NCI-H446 treated with DMSO at 0.1 percent for 48 hours (cell line): Measurements from ENCODE around the gene CMC4.

ENCODE experiments used
- DNase-seq: peaks from one replicate; lab custom pipeline; 2025; lab: John Stamatoyannopoulos, UW

Gene CMC4, protein sequence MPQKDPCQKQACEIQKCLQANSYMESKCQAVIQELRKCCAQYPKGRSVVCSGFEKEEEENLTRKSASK

DNA sequence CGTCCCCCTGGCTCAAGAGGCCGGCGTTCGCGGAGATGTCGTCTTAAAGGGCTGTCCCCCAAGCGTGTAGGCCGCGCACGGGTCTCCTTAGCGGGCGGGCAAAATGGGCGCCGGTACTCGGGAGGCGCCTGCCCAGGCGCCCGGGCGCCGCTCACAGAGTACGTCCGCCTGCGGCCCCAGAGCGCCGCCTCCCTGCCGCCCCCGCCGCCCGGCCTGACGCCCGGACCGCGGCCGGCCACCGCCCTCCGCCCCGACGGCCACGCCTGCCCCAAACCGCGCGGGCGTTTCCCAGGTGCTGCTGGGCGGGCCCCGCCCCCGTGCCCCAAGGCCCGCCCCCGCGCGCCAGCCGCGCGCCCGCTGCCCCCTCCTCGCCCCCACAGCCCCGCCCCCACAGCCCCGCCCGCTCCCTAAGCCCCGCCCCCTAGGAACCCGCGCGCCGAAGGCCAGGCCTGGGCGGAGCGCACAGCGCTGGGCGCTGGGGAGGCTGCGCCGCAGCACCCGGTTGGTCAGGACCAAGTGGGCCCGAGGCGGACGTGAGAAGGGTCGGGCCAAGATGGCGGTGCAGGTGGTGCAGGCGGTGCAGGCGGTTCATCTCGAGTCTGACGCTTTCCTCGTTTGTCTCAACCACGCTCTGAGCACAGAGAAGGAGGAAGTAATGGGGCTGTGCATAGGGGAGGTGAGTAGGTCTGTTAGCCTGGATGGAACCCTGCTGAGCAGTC is at the start of gene CMC4, which contains the start of the genes BRCC3 and MTCP1:
TSS of gene CMC4 (minus strand) at position 162 of the 719 bp plus-strand sequence. CDS start 7,113 bp downstream, outside the sequence.
TSS of gene BRCC3 (plus strand) at position 534 of the 719 bp plus-strand sequence. CDS start at position 554, 20 bp downstream.
TSS of gene MTCP1 (minus strand) at position 162 of the 719 bp plus-strand sequence. CDS start 5,126 bp downstream, outside the sequence.
- DNase-seq: peak; percentile 81

DNA sequence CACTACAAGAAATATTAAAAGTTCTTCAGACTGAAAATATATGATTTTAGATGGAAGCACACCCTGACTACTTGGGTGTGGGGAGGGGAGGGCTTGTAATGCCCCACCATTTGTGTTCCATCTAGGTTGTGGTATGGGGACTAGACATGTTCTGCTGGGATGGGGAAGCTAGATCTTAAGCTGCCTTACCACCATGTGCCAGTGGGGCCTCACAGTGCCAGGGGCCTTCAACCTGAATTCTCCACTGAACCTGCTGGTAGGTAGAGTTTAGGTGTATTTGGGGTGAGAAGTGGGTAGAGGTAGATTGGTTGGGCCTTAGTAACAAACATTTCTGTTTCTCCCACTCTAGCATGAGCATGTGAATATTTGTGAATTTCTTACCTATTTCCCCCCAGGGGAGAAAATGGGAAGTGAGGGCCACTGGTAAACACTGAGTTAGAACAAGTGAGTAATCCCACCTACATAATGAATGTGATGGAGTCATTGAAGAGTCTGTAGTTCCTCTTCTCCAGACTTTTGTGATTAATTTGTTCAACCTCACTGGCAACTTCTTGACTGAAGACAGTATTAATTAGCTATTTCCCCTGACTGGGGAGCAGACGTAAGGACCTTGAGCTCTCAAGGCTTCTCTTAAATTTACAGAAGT is 44.4 kb upstream of the CMC4 start:
- DNase-seq: no peak

DNA sequence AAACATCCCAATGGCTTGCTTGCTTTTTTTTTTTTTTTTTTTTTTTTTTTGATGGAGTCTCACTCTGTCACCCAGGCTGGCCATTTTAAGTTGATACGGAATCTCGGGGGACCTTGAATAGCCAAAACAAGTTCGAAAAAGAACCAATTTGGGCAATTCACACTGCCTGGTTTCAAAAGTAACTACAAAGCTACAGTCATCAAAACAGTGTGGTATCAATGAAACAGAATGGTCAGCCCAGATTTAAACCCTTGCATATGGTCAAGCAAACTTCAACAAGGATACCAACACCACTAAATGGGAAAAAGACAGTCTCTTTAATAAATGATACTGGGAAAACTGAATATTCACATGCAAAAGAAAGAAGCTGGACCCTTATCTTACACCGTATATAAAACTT is 42.2 kb upstream of the CMC4 start:
- DNase-seq: no peak

DNA sequence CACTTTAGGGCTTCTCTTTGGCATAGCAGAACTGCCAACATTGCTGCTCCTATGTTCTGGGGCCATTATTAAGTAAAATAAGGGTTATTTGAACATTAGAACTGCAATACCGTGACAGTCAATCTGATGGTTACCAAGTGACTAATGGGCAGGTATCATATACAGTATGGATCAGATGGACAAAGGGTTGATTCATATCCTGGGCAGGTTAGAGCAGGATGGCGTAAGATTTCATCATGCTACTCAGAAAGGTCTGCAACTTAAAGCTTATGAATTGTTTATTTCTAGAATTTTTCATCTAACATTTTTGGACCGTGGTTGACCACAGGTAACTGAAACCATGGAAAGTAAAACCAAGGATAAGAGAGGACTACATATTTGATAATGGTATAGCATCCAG is 41.2 kb upstream of the CMC4 start:
- DNase-seq: no peak

DNA sequence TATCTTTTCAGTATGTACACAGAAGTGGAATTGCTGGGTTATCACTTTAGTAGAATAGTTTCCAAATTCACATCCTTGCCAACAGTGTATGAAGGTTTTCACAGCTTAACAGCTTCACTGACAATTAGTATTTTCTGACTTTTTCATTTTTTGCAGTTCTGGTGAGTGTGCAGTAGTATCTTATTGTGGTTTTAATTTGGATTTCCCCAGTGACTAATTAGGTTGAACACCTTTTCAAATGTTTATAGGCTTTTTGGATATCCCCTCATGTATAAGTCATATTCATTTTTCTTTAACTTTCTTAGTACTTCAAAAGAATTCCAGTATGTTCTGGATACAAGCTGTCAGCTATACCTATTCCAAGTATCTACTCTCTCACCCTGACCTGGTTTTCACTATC is 37.5 kb upstream of the CMC4 start:
- no peak for DNase-seq

DNA sequence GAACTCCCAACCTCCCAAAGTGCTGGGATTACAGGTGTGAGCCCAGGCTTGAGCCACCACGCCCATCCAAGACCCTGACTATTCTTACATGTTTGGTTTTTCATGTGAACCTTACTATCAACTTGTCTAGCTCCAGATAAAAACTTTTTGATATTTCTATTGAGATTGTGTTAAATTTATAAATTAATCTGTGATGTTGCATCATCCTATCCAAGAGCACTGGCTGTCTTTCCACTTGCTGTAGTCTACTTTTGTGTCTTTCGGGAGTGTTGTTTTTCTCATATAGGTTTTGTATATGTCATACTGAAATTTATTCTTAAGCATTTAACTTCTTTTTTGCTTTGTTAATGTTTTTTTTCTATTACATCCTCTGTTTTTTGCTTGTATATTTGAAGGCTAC is 35.0 kb upstream of the CMC4 start:
- DNase-seq: no peak

DNA sequence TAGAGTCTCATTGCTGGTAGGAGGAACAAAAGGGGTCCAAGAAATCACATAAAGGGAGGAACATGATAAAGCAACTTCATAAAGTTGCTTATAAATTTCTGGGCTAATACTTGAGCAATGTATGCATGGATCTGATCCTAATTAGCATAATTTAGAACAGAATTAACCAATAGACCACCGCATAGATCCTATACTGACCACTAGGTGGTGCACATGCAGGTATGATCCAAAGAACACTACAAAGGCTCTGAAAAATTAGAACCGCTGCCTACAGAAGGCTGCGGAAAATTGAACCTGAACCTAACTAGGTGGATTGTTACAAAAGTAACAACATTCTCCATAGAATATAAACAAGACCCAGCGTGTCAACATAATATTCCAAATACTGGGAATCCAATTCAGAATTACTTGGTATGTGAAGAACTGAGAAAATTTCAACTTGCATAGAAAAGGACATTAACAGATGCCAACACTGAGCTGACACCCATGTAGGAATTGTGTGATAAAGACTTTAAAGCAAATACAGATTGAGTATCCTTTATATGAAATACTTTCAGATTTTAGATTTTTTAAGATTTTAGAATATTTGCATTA is 23.6 kb upstream of the CMC4 start:
- no peak for DNase-seq

DNA sequence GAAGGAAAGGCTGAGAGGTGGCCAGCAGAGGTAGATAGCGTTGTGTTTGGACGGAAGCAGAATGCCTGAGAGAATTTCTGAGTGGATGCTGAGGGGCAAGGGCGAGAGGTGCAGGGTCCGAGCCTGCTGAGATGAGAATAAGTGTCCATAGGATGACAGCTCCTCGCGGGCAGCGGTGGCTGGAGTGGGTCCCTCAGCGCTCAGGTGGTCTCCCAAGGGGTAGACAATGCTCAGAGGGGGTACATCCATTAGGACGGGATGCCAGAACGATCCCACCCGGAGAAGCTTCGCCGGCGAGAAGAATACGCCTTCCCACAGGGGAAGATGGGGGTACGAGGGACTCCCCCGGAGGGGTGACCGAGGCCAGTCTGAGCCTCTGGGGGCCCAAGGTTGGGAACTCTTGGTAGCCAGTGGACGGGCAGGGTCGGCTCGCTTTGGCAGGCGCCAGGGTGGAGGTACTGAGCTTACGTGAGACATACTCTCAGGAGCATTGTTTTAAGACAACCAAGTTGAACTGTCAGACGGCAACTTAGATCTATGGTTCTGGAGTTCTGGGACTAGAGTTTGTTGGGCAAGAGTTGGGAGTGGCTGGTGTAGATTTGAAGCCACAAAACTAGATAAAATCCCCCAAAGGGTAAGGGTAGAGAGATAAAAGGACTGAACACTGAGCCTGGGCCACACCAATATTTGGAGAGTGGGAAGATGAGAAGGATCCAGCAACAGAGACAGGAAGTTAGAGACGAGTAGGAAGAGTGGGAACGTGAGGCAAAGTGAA is 16.2 kb upstream of the CMC4 start:
- no peak for DNase-seq

DNA sequence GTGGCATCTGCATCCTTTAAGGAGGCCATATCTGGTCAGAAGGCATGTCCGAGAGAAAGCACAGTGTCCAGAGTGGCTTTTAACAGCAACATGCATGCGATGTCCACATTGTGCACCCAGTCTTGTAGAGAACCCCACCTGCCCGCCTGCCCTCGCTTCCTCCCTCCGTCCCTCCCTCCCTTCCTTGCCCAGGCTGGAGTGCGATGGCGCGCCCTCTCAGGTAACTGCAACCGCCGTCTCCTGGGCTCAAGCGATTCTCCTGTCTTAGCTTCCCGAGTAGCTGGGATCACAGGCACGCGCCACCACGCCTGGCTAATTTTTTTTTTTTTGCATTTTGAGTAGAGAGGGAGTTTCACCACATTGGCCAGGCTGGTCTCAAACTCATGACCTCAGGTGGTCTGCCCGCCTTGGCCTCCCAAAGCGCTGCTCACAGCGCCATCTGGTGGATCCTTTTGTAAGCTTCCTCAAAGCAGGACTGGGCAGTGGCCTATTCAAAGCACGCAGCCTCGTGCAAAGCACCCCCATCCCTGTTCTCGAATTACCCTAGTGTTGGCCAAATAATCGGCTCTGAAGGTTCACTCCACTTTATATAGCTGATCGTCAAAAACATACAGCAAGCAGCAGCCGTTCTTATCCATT is 15.4 kb upstream of the CMC4 start:
- DNase-seq: no peak

DNA sequence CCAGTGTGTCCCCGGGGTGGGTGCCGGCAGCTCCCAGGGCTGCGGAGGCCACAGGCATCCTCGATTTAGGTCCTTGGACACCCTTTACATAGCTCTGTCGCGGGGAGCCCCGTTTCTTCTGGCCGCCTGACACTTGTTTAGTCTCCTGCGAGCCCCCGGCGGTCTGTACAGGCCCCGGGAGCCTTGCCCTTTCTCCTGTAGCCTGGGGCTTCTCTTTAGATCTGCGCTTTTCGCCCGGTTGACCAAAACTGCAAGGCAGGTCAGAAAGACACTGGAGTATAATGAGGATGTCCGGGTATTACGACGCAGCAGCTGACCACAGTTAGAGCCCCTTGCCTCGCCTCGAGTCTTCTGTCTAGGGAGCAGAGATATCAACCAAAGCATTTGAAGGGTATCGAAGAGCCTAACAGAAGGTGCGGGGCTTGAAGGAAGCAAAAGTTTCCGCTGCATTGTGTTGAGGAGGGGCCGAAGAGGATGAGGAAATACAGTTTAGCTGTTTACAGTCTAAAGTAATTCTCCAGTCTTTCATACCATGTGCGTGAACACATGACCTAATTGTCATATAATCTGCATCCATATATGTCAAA is 851 bp upstream of the CMC4 start:
- no peak for DNase-seq

DNA sequence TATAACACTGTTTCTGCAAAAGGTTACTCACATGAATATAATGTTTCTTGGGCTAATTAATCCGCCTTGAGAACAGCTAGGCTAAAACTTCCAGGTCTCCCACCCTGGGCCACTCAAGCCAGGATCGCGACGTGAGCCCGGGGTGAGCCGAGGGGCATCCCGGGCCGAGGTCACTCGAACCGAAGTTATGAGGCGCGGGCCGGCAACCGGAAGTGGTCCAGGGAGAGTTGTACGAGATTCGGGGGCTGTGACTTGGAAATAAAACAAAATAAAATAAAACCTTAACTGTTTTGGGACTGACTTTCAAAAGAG is 317 bp downstream of the CMC4 start:
- no peak for DNase-seq

DNA sequence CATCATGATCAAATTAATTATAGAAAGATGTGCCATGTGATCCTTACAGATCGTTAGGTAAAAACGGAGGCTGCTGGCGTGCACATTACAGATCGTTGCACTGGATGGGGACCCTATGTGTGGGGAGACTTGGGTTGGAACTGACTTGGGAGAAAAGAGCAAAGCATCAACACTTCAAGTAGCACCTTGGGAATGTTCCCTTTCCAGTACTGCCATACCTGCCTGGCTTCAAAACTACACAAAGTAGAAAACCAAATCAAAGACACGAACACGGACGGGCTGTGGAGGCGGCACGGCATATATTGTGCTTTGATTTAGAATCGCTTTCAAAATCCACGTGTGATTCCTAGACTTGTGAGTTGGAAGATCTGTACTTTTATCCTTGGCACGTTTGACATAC is 898 bp downstream of the CMC4 start:
- no peak for DNase-seq

DNA sequence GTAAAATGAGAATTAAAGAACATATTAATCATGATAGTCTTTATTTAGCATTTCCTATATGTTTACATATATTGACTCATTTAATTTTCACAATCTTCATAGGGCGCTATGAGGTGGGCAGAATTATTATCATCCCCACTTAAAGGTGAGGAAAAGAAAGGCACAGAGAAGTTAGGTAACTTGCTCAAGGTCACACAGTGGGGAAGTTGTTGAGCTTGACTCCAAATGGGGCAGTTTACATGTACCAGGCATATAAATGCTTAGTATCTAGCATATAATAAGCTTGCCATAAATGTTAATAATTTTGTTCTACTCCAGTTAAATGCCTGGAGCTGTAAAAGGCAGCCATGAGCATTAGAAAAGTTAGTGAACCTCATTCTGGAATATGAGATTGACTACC is 1.5 kb downstream of the CMC4 start:
- DNase-seq: no peak

DNA sequence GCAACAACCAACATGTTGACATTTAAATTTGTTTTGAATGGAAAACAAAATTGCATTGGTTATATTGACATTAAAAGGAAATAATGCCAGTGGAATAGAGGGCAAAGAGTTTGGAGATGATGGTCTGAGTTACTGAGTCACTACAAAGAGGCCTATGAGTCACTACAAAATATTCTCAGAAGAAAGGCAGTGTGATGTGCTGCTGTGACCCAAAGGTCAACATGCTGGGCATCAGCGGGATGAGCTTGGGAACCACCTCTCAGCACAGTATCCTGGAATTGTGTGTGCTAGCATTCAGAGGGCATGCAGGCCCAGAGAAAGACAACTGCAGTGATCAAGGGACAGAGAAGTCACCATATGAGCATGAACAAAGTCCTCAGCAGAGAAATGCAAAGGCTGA is 2.8 kb downstream of the CMC4 start:
- no peak for DNase-seq

DNA sequence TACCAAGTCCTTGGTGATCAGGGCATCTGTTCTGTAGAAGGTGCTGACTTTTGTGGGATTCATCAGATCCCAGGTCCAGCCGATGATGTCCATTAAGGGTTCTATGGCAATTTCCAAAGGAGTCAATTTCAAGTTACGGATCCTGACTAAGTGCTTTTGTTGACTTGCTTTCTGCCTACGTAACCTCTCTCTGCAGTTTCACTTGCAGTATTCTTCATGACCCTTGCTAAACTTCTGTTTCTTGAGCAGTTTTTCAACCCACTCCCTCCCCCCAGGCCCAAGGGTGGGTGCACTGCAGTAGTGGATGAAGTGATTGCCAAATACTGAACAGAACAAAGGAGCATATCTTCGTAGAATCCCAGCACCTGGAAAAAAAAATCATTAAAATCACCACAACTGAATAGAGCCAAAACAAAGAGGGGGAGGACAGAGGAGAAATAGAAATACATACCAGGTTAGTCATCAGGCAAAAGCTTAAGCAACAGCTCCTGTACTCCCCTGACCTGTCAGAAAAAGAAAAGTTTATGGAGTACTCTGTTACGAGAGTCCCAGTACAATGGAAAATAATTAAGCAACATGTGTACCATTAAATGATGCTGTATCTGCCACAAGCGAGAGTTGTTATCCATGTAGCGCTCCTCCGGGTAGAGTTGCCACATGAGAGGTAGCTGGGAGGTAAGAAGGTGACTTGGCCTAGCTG is 5.8 kb downstream of the CMC4 start:
- DNase-seq: no peak

DNA sequence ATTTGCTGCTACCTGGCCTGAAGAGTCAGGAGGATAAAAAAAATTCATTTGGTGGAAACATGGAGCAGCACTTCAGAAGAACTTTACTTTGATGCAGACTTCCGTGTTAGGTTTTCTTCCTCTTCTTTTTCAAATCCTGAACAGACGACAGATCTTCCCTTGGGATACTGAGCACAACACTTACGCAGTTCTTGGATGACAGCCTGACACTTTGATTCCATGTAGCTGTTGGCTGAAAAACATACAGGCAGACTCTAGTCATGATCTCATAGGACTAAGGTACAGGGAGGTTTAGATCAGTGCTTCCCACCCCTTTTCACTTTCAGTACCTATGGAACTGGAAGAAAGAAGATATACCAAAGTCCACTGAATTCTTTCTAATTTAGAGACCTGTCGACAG is 9.2 kb downstream of the CMC4 start:
- DNase-seq: no peak

DNA sequence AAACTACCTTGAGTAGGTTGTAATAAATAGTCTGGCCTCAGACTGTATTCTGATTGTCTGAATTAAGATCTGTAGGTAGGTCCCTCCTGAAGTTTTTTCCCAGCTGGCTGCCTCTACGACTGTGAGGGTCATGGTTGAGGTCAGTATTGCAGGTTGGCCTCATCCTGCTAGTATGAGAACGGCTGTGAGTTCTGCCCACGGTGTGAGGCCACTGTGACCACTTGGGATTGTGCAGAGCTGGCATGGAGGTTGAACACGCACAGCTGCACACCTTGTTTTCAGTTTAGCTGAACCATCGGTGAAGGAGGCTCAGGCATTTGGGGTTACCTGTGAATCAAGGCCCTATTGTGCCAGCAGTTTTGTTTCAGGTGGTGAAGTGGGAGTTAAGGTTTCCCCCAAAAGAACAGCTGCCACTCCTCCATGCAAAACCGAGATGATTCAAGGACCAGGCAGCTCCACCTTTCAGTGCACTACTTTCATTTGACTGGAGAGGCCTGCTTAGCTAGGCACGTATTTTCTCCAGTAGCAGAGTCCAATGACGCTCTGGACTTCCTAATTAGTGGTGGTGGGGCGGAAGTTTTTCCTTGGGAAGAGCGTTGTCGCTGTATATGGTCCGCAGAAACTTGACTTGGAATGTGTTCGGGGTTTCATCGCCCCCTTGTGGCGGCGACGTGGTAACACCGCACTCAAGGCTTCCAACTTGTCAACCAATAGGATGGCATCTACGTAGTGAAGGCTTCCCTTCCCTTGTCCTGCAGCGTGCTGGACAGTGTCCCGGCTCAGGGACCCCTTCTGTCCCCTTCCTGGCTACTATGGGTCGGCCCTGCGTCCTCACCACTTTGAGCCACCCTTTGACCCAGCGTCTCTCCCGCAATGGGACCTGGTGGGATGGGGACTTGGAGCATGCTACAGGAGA is 13.8 kb downstream of the CMC4 start:
- peak; percentile 11 for DNase-seq

DNA sequence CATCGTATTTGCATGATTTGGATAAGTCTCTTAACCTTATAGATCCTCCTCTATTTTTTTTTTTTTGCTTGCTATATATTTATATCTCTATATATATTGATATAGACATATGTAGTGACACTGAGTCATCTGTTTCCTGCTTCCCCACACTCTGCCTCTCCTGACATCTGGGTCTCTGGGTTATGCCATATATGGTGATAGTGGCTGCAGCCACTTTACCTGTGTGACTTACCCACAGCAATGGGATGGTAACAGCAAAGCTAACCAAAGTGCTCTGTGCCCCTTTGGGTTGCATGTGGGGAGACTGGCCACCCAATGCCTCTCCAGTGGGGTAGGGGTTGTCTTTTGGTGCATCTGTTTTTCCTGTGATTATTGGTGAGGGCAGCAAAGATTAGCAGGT is 14.5 kb downstream of the CMC4 start:
- no peak for DNase-seq

DNA sequence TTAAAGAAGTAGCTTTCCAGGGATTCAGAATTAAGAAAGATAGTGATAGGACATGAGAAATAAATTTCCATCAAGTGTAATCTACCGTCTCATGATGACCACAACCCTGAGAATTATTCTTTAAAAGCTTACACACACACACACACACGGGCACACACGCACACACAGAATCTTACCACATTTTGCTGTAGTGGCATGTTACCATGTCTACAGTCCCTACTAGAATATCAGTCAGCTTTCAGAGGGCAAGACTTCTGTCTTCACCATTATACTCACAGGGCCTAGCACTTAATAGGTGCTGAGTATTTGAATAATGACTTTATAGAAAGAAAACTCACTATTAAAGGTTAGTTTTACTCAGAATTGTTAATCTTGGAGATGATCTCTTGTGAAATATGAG is 15.4 kb downstream of the CMC4 start:
- DNase-seq: no peak

DNA sequence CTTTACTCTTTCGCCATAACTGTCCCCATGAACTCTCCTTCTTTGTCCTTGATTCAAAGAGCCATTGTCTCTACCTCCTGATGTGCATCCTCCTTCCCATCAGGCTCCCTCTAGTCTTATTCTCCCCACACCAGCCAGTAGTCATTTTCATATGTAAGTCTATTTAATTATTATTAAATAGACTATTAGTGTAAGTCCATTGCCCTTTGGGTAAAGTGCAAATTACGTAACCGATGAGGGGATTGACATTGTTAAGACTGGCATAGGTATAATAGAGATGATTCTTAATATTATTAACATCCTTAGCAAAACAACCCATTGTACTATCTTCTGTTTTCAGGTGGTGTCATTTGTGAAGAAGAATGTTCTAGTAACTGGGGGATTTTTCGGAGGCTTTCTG is 16.7 kb downstream of the CMC4 start:
- DNase-seq: no peak
